ENCODE data around the gene OSBPL5.

The OSBPL5 gene

DNA sequence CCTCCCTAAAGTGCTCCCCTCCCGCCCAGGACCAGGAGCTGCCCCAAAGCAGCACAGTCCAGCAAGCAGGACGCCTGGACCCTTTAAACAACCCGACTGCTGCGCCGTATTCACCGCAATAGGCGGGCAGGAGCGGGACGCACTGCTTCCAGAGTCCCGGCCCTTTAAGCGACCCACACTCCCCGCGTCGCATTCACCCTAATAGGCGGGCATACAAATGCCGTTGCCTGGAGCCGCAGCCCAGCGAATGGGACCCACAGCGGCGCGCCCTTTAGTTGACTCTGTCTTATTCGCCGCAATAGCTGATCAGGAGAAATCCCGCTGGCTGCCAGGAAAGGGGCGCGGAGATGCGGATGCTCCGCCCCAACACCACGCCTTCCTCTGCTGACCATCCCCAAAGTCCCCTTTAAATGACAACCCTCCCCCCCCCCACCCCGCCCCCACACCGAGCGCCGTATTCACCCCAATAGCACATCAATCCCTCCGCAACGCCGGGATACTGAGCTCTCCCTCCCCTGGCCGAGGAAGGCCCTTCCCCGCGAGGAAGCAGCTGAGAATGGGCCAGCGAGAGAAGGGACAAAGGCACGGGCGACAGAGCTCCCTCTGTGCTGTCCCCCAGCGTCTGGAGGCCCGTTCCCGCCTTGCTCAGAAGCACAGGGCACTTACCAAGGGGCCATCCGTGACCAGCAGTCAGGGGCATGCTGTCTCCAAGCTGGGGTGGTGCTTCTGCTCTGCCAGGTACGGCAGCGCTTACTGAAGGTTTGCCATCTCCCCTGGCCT is 4.7 kb downstream of the OSBPL5 start:
- Histone ChIP-seq H3K9me3 (ENCODE audit: low read length) (no peaks in the 10 kb centered on the region), H3K36me3 (ENCODE audit: insufficient read depth, low read length) (no peaks in the 10 kb centered on the region), H3K27me3 (ENCODE audit: insufficient read depth, low read length) (no peaks in the 10 kb centered on the region), H2AFZ (ENCODE audit: low read depth, low read length) (no peak overlapping the region), H3K4me3 (ENCODE audit: low read length) (peak overlapping the region; percentile 46), H3K4me1 (ENCODE audit: insufficient read depth, low read length) (peaks cover 40% of the 10 kb centered on the region)

GRCh38 chr11:3159296-3160190 is 5.6 kb downstream of the OSBPL5 start:
- Histone ChIP-seq H3K4me3 (ENCODE audit: low read length) (peak overlapping the region; percentile 46), H3K36me3 (ENCODE audit: insufficient read depth, low read length) (no peaks in the 10 kb centered on the region), H3K4me1 (ENCODE audit: insufficient read depth, low read length) (peaks cover 39% of the 10 kb centered on the region), H3K9me3 (ENCODE audit: low read length) (no peaks in the 10 kb centered on the region), H3K27me3 (ENCODE audit: insufficient read depth, low read length) (no peaks in the 10 kb centered on the region), H2AFZ (ENCODE audit: low read depth, low read length) (no peak overlapping the region)

GRCh38 chr11:3158821-3159220 is 6.3 kb downstream of the OSBPL5 start:
- Histone ChIP-seq H3K9me3 (ENCODE audit: low read length) (no peaks in the 10 kb centered on the region), H3K27me3 (ENCODE audit: insufficient read depth, low read length) (no peaks in the 10 kb centered on the region), H2AFZ (ENCODE audit: low read depth, low read length) (no peak overlapping the region), H3K36me3 (ENCODE audit: insufficient read depth, low read length) (no peaks in the 10 kb centered on the region), H3K4me3 (ENCODE audit: low read length) (no peak overlapping the region), H3K4me1 (ENCODE audit: insufficient read depth, low read length) (peaks cover 42% of the 10 kb centered on the region)

DNA sequence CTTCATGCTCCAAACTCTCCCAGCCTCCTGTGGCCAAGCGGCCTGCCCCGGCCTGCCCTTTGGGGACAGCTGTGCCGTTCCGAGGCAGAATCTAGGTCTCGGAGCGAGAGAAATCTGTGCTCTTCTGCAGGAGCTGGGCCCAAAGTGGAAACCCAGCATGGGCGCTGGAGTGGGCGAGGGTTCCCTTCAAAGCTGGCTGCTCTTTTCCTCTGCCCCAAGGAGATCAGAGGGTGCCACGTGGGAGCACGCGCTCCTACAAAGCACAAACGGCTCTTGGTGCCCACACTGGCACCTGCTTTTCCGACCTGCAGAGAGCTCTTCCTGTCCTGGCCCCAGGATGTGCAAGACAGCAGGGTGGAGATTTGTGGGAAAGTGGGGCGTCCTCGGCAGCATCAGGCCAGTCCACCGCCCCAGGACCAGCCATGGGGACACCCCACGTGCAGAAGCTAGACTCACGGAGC is 6.9 kb downstream of the OSBPL5 start:
- H3K27me3 ChIP-seq (ENCODE audit: insufficient read depth, low read length): no peaks in the 10 kb centered on the region
- H3K4me3 ChIP-seq (ENCODE audit: low read length): no peak overlapping the region
- H3K36me3 ChIP-seq (ENCODE audit: insufficient read depth, low read length): no peaks in the 10 kb centered on the region
- no peaks in the 10 kb centered on the region for H3K9me3 ChIP-seq (ENCODE audit: low read length)
- peaks cover 42% of the 10 kb centered on the region for H3K4me1 ChIP-seq (ENCODE audit: insufficient read depth, low read length)
- no peak overlapping the region for H2AFZ ChIP-seq (ENCODE audit: low read depth, low read length)

DNA sequence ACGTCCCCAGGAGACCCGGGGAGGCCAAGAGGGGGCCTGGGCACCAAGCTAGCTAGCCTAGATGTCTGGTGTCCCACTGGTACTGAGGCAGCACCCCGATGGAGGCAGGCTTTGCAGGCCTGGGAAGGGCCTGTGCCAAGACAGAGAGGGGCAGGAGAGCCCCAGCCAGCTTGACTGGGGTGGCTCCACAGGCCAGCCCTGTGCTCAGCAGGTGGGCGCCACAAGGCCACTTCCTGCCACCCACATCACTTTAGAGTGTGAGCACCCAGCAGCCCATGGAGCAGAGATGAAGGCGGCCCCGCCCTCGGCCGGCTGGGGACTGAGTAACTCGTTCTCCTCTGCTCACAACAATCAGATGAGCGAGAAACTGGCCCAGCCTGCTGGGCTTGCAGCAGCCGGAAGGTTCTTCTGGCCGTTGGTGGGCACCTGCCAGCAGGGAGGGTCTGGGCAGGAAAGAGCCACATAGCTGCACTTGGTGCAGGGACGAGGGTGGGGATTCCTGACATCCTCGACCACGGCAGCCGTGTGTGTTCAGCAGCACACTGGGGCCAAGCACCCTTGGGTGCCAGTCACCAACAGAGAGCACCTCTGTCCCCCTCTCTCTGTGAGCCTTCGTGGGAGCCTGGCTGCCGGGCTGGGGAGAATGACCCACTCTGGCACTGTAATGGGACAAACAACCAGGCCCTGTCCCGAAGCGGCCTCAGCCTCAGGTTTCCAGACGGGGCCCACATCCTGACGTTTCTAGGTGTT is 7.6 kb downstream of the OSBPL5 start:
- no peak overlapping the region for H2AFZ ChIP-seq (ENCODE audit: low read depth, low read length)
- H3K27me3 ChIP-seq (ENCODE audit: insufficient read depth, low read length): no peaks in the 10 kb centered on the region
- peaks cover 45% of the 10 kb centered on the region for H3K4me1 ChIP-seq (ENCODE audit: insufficient read depth, low read length)
- no peaks in the 10 kb centered on the region for H3K36me3 ChIP-seq (ENCODE audit: insufficient read depth, low read length)
- H3K4me3 ChIP-seq (ENCODE audit: low read length): no peak overlapping the region
- H3K9me3 ChIP-seq (ENCODE audit: low read length): no peaks in the 10 kb centered on the region

- peaks cover 41% of the 10 kb centered on the region for H3K4me1 ChIP-seq (ENCODE audit: insufficient read depth, low read length)
- no peaks in the 10 kb centered on the region for H3K27me3 ChIP-seq (ENCODE audit: insufficient read depth, low read length)
Observed at GRCh38 chr11:3156661-3157311, 8.3 kb downstream of the OSBPL5 start.

GRCh38 chr11:3156282-3156660 is 8.8 kb downstream of the OSBPL5 start:
- H3K4me1 ChIP-seq (ENCODE audit: insufficient read depth, low read length): peaks cover 37% of the 10 kb centered on the region
- no peaks in the 10 kb centered on the region for H3K27me3 ChIP-seq (ENCODE audit: insufficient read depth, low read length)
- H3K9me3 ChIP-seq (ENCODE audit: low read length): no peaks in the 10 kb centered on the region
- H3K36me3 ChIP-seq (ENCODE audit: insufficient read depth, low read length): no peaks in the 10 kb centered on the region
- H3K4me3 ChIP-seq (ENCODE audit: low read length): no peak overlapping the region
- H2AFZ ChIP-seq (ENCODE audit: low read depth, low read length): no peak overlapping the region

More at GRCh38 chr11:3156661-3157311, 8.3 kb downstream of the OSBPL5 start:
- no peak overlapping the region for H3K4me3 ChIP-seq (ENCODE audit: low read length)
- no peaks in the 10 kb centered on the region for H3K9me3 ChIP-seq (ENCODE audit: low read length)
- no peaks in the 10 kb centered on the region for H3K36me3 ChIP-seq (ENCODE audit: insufficient read depth, low read length)
- H2AFZ ChIP-seq (ENCODE audit: low read depth, low read length): no peak overlapping the region

GRCh38 chr11:3155691-3156258 is 9.3 kb downstream of the OSBPL5 start:
- no peak overlapping the region for H3K4me3 ChIP-seq (ENCODE audit: low read length)
- H3K36me3 ChIP-seq (ENCODE audit: insufficient read depth, low read length): no peaks in the 10 kb centered on the region
- H2AFZ ChIP-seq (ENCODE audit: low read depth, low read length): no peak overlapping the region
- no peaks in the 10 kb centered on the region for H3K27me3 ChIP-seq (ENCODE audit: insufficient read depth, low read length)
- H3K9me3 ChIP-seq (ENCODE audit: low read length): no peaks in the 10 kb centered on the region
- peaks cover 32% of the 10 kb centered on the region for H3K4me1 ChIP-seq (ENCODE audit: insufficient read depth, low read length)

GRCh38 chr11:3155216-3155615 is 9.9 kb downstream of the OSBPL5 start:
- no peaks in the 10 kb centered on the region for H3K27me3 ChIP-seq (ENCODE audit: insufficient read depth, low read length)
- H2AFZ ChIP-seq (ENCODE audit: low read depth, low read length): no peak overlapping the region
- no peaks in the 10 kb centered on the region for H3K9me3 ChIP-seq (ENCODE audit: low read length)
- no peaks in the 10 kb centered on the region for H3K36me3 ChIP-seq (ENCODE audit: insufficient read depth, low read length)
- peaks cover 31% of the 10 kb centered on the region for H3K4me1 ChIP-seq (ENCODE audit: insufficient read depth, low read length)
- no peak overlapping the region for H3K4me3 ChIP-seq (ENCODE audit: low read length)

- Histone ChIP-seq H2AFZ (ENCODE audit: low read depth, low read length) (no peak overlapping the region), H3K27me3 (ENCODE audit: insufficient read depth, low read length) (no peaks in the 10 kb centered on the region), H3K4me3 (ENCODE audit: low read length) (no peak overlapping the region), H3K9me3 (ENCODE audit: low read length) (no peaks in the 10 kb centered on the region), H3K4me1 (ENCODE audit: insufficient read depth, low read length) (peaks cover 21% of the 10 kb centered on the region), H3K36me3 (ENCODE audit: insufficient read depth, low read length) (no peaks in the 10 kb centered on the region)
Observed at GRCh38 chr11:3154001-3154599, 11.0 kb downstream of the OSBPL5 start.

DNA sequence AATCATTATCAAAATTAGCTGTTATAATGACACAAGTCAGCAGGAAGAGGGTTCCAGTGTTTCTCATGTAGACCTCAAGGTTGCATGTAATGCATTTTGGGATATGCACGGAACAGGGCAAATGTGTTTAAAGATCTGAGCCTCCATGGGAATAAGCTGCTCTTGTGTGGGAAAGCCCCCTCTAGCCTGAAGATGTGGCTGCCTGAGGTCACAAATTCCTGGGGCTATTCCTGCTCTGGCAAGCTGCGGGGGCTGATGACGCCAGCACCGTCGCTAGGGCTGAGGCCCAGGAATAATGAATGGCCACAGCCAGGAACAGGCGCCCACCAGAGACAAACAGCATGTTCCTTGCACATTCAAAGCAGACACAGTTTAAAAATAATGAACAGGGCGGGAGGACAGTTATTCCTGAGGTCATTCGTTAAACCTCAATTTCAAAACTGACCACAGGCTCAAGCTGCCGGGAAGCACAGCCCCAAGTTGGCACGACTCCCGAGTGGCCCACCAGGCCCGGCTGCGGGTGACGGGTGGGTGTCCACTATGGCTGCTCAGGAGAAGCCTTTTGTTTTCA is 11.7 kb downstream of the OSBPL5 start:
- no peak overlapping the region for H3K4me3 ChIP-seq (ENCODE audit: low read length)
- H3K36me3 ChIP-seq (ENCODE audit: insufficient read depth, low read length): no peaks in the 10 kb centered on the region
- H2AFZ ChIP-seq (ENCODE audit: low read depth, low read length): no peak overlapping the region
- H3K4me1 ChIP-seq (ENCODE audit: insufficient read depth, low read length): peaks cover 21% of the 10 kb centered on the region
- H3K9me3 ChIP-seq (ENCODE audit: low read length): no peaks in the 10 kb centered on the region
- no peaks in the 10 kb centered on the region for H3K27me3 ChIP-seq (ENCODE audit: insufficient read depth, low read length)
